ENCODE data around the gene FNDC11. TPM values are rescaled to one million over a fixed set of nuclear protein-coding genes. Genes with fewer than 3 reads are reported as not detected.

FNDC11 gene
- total RNA-seq, 2 experiments from 2014 or later, result 0.23 to 0.27 TPM

- Mint-ChIP-seq H3K4me1 (ENCODE audit: low read depth) (peaks cover 11% of the 10 kb centered on the region), H3K9me3 (no peaks in the 10 kb centered on the region), H3K4me3 (no peak overlapping the region), H3K36me3 (ENCODE audit: low read depth) (peaks cover 16% of the 10 kb centered on the region), H3K27ac (no peak overlapping the region), H3K27me3 (no peaks in the 10 kb centered on the region)
- POLR2A ChIA-PET, result no interaction called here
- TF ChIP-seq CTCF (IDR thresholded peaks at IDR 0.05), result no peak
- ATAC-seq (no peak), DNase-seq (no peak)
- CTCF ChIA-PET, result no interaction called here
- intact Hi-C loops (cut with micrococcal nuclease), result no loop called here
Measured at GRCh38 chr20:63587776-63588591, 34.0 kb downstream of the FNDC11 start.

- intact Hi-C loops (cut with micrococcal nuclease), result no loop called here
Measured at GRCh38 chr20:63588641-63589041, 34.7 kb downstream of the FNDC11 start.

GRCh38 chr20:63589261-63590217 is 35.6 kb downstream of the FNDC11 start:
- H3K27ac Mint-ChIP-seq, result no peak overlapping the region
- ATAC-seq (no peak), DNase-seq (no peak)
- POLR2A ChIA-PET, result no interaction called here
- no peak for TF ChIP-seq CTCF (IDR thresholded peaks at IDR 0.05)
- H3K36me3 Mint-ChIP-seq (ENCODE audit: low read depth), result peaks cover 22% of the 10 kb centered on the region
- no peaks in the 10 kb centered on the region for H3K9me3 Mint-ChIP-seq
- peaks cover 11% of the 10 kb centered on the region for H3K4me1 Mint-ChIP-seq (ENCODE audit: low read depth)
- intact Hi-C loops (cut with micrococcal nuclease), result no loop called here
- CTCF ChIA-PET, result no interaction called here
- no peaks in the 10 kb centered on the region for H3K27me3 Mint-ChIP-seq
- no peak overlapping the region for H3K4me3 Mint-ChIP-seq

More at GRCh38 chr20:63588641-63589041, 34.7 kb downstream of the FNDC11 start:
- no peak for TF ChIP-seq CTCF (IDR thresholded peaks at IDR 0.05)
- Mint-ChIP-seq H3K4me1 (ENCODE audit: low read depth) (peaks cover 11% of the 10 kb centered on the region), H3K27me3 (no peaks in the 10 kb centered on the region), H3K4me3 (no peak overlapping the region), H3K9me3 (no peaks in the 10 kb centered on the region), H3K36me3 (ENCODE audit: low read depth) (peaks cover 22% of the 10 kb centered on the region), H3K27ac (no peak overlapping the region)
- ChIA-PET POLR2A (no interaction called here), CTCF (no interaction called here)
- DNase-seq (no peak), ATAC-seq (no peak)

GRCh38 chr20:63590218-63591146 is 36.5 kb downstream of the FNDC11 start:
- ATAC-seq, result no peak
- DNase-seq, result no peak
- TF ChIP-seq CTCF (IDR thresholded peaks at IDR 0.05), result no peak
- Mint-ChIP-seq H3K4me1 (ENCODE audit: low read depth) (peaks cover 11% of the 10 kb centered on the region), H3K4me3 (no peak overlapping the region), H3K9me3 (no peaks in the 10 kb centered on the region), H3K27ac (no peak overlapping the region), H3K36me3 (ENCODE audit: low read depth) (peaks cover 27% of the 10 kb centered on the region), H3K27me3 (no peaks in the 10 kb centered on the region)
- intact Hi-C loops (cut with micrococcal nuclease), result no loop called here
- POLR2A ChIA-PET, result no interaction called here
- CTCF ChIA-PET, result no interaction called here
